Keratinocyte (primary cell): ENCODE data around the gene CPSF7. TPM values are rescaled to one million over a fixed set of nuclear protein-coding genes. Genes with fewer than 3 reads are reported as not detected.

Source experiments
- DNase-seq: peaks from one replicate; pipeline ENCODE4 v3.0.0-alpha.2; 2011; ENCODE audit warnings: low read depth, missing footprints, low spot score
- FAIRE-seq: peaks from 2 replicates; lab custom pipeline; 2011; peaks lifted over from hg19 to GRCh38; lab: Jason Lieb, UNC
- H2AFZ ChIP-seq: 2 replicates; pipeline ENCODE4 v1.6.0; 2012; ENCODE audit warnings: low read length, control low read depth, inconsistent platforms; ENCODE audit not compliant: control insufficient read depth
- H3K27ac ChIP-seq: 2 replicates; pipeline ENCODE4 v1.5.1; 2011; ENCODE audit warnings: low read length; ENCODE audit not compliant: control insufficient read depth, insufficient read depth
- H3K27me3 ChIP-seq: 3 replicates; pipeline ENCODE4 v1.6.0; 2011; ENCODE audit warnings: low read length; ENCODE audit not compliant: control insufficient read depth, insufficient read depth; ENCODE audit errors: extremely low read depth
- H3K36me3 ChIP-seq, 2 experiments: 2 replicates in 1 of 2; 3 replicates in 1 of 2; pipeline ENCODE4 v1.5.1; 2011; ENCODE audit warnings: low read length in 2 of 2, mild to moderate bottlenecking in 1 of 2; ENCODE audit not compliant: control insufficient read depth in 2 of 2, insufficient read depth in 2 of 2; ENCODE audit errors: extremely low read depth in 1 of 2
- H3K4me1 ChIP-seq: 3 replicates; pipeline ENCODE4 v1.5.1; 2011; ENCODE audit warnings: low read length; ENCODE audit not compliant: control insufficient read depth, insufficient read depth; ENCODE audit errors: extremely low read depth
- H3K4me2 ChIP-seq: 3 replicates; pipeline ENCODE4 v1.6.0; 2011; ENCODE audit warnings: low read depth, low read length; ENCODE audit not compliant: control insufficient read depth, insufficient read depth; ENCODE audit errors: extremely low read depth
- H3K4me3 ChIP-seq, 3 experiments: fragments of 200-600 bp in 1 of 3; sonication (generic) in 1 of 3; 2 replicates in 2 of 3; 3 replicates in 1 of 3; pipeline ENCODE4 v1.5.1; 2011 to 2016; ENCODE audit warnings: low read length in 3 of 3, mild to moderate bottlenecking in 3 of 3, control low read depth in 2 of 3, inconsistent platforms in 1 of 3, low read depth in 1 of 3, mixed read lengths in 1 of 3, mixed run types in 1 of 3, moderate library complexity in 1 of 3; ENCODE audit not compliant: control insufficient read depth in 2 of 3, insufficient read depth in 2 of 3; ENCODE audit errors: extremely low read depth in 1 of 3
- H3K79me2 ChIP-seq: 2 replicates; pipeline ENCODE4 v1.6.0; 2012; ENCODE audit warnings: low read length; ENCODE audit not compliant: control insufficient read depth, insufficient read depth
- H3K9ac ChIP-seq: 3 replicates; pipeline ENCODE4 v1.6.0; 2011; ENCODE audit warnings: low read length; ENCODE audit not compliant: control insufficient read depth, insufficient read depth; ENCODE audit errors: extremely low read depth
- H3K9me1 ChIP-seq: 3 replicates; pipeline ENCODE4 v1.6.0; 2011; ENCODE audit warnings: low read length; ENCODE audit not compliant: control insufficient read depth, insufficient read depth; ENCODE audit errors: extremely low read depth
- H3K9me3 ChIP-seq: 2 replicates; pipeline ENCODE4 v1.5.1; 2012; ENCODE audit warnings: low read depth, low read length; ENCODE audit not compliant: control insufficient read depth
- H4K20me1 ChIP-seq: 3 replicates; pipeline ENCODE4 v1.6.0; 2011; ENCODE audit warnings: low read length; ENCODE audit not compliant: control insufficient read depth, insufficient read depth; ENCODE audit errors: extremely low read depth
- EZH2 ChIP-seq: IDR thresholded peaks from one replicate; pipeline ENCODE4 v1.6.1; 2012; ENCODE audit warnings: inconsistent platforms, mild to moderate bottlenecking, low read length, moderate library complexity
- dilution Hi-C: fragments of 300-500 bp; cut with MboI; formaldehyde crosslinking; loops from one replicate; pipeline ENCODE4 v1.7.0; 2020; ENCODE audit warnings: low sequenced_read_pairs; ENCODE audit not compliant: extremely low pct_ligation_motif_present
- polyA plus RNA-seq, 5 experiments: library from polyadenylated mRNA; depleted of rRNA in 3 of 5; stranded (reverse) in 3 of 5; stranded (forward) in 1 of 5; unstranded in 1 of 5; fragments of >200 nt; gene quantifications; 1 replicate in 1 of 5; 2 replicates in 3 of 5; 3 replicates in 1 of 5; pipeline versions ENCODE4 v1.2.1 to v1.2.3, GENCODE V29; 2011 to 2012; ENCODE audit warnings: missing spikeins in 2 of 5, low read depth in 1 of 5, low replicate concordance in 1 of 5
- TF ChIP-seq, protein P1 (sequence below), 3 experiments: IDR thresholded peaks in 1 of 3; conservative IDR thresholded peaks in 1 of 3; optimal IDR thresholded peaks in 1 of 3; 2 replicates in 2 of 3; 3 replicates in 1 of 3; pipeline versions ENCODE3 to v1.5.1; 2011; ENCODE audit warnings: low read length in 3 of 3, mild to moderate bottlenecking in 3 of 3, moderate library complexity in 2 of 3, control low read depth in 1 of 3, inconsistent platforms in 1 of 3; ENCODE audit not compliant: insufficient read depth in 2 of 3; ENCODE audit errors: extremely low read depth in 1 of 3

Gene CPSF7
- polyA plus RNA-seq, 1 donor (not counting 4 experiments of a cell fraction or from before 2014, with no cell fraction given): 34.5 TPM

- H3K36me3 ChIP-seq: peaks cover 11 to 17% of the 10 kb centered on the region in 2 experiments
- H3K4me2 ChIP-seq: peak overlapping the region; percentile 88
- peak overlapping the region; percentile 58 for H2AFZ ChIP-seq
Measured at GRCh38 chr11:61429346-61429690, 457 bp downstream of the CPSF7 start.

DNA sequence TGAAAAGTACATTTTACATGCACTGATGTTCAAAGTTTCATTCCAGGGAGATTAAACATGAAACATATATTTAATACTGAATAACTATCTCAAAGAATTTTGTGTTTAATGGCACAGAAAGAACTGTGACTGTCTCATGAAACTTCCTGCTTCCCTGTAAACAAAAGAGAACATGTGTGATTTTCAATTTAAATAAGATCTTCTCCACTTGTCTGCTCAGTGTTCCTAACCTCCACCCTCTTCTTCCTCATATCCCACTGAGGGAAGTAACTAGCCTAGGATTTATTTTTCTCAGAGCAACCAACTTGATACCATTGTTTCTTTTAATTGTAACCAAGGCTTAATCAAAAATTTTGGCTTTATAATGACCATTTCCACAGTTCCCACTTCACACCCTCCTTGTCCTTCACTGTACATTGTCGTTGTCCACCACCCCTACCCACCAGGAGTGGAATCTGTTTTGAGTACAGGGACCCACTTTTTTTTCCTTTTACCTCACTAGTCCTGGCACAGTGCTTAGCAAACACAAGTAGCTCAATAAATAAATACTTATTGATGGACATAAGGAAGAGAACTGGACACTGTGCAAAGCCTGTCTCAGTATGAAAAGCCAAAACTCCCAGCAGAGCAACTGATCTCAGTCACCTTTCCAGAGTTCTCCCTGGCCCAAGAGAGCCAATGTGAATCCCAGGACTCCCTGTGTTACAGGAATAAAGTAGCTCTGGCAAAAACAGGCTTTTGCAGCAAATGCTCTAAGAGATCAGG is 4.2 kb downstream of the CPSF7 start:
- Histone ChIP-seq H2AFZ (no peak overlapping the region), H3K79me2 (peaks cover 73% of the 10 kb centered on the region), H3K4me1 (peaks cover 5% of the 10 kb centered on the region), H3K27ac (no peak overlapping the region), H3K27me3 (no peaks in the 10 kb centered on the region), H3K9me3 (no peaks in the 10 kb centered on the region), H4K20me1 (no peaks in the 10 kb centered on the region), H3K9ac (no peak overlapping the region), H3K4me3 (no peak overlapping the region), H3K36me3 (peaks cover 16 to 33% of the 10 kb centered on the region in 2 experiments), H3K4me2 (no peak overlapping the region), H3K9me1 (no peaks in the 10 kb centered on the region)
- DNase-seq (no peak), FAIRE-seq (no peak)
- dilution Hi-C loops: no loop called here
- no peak for TF ChIP-seq EZH2
- TF ChIP-seq, protein P1, sequence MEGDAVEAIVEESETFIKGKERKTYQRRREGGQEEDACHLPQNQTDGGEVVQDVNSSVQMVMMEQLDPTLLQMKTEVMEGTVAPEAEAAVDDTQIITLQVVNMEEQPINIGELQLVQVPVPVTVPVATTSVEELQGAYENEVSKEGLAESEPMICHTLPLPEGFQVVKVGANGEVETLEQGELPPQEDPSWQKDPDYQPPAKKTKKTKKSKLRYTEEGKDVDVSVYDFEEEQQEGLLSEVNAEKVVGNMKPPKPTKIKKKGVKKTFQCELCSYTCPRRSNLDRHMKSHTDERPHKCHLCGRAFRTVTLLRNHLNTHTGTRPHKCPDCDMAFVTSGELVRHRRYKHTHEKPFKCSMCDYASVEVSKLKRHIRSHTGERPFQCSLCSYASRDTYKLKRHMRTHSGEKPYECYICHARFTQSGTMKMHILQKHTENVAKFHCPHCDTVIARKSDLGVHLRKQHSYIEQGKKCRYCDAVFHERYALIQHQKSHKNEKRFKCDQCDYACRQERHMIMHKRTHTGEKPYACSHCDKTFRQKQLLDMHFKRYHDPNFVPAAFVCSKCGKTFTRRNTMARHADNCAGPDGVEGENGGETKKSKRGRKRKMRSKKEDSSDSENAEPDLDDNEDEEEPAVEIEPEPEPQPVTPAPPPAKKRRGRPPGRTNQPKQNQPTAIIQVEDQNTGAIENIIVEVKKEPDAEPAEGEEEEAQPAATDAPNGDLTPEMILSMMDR (optimal IDR thresholded peaks at IDR 0.05 in 1 of 3, IDR thresholded peaks at IDR 0.05 in 1 of 3, conservative IDR thresholded peaks at IDR 0.05 in 1 of 3; ENCODE audit: extremely low read depth in 1 of 3, insufficient read depth in 2 of 3, low read length in 3 of 3): no peak

More at GRCh38 chr11:61429346-61429690, 457 bp downstream of the CPSF7 start:
- no peaks in the 10 kb centered on the region for H3K9me3 ChIP-seq
- dilution Hi-C loops: no loop called here
- DNase-seq (no peak), FAIRE-seq (no peak)
- H3K27me3 ChIP-seq: no peaks in the 10 kb centered on the region
- peaks cover 80% of the 10 kb centered on the region for H3K79me2 ChIP-seq
- H3K9ac ChIP-seq: peak overlapping the region; percentile 97
- peaks cover 14% of the 10 kb centered on the region for H3K4me1 ChIP-seq
- peak overlapping the region; percentile 74 to 85 (median 81) for H3K4me3 ChIP-seq
- peak overlapping the region; percentile 83 for H3K27ac ChIP-seq
- no peaks in the 10 kb centered on the region for H3K9me1 ChIP-seq
- peaks cover 4% of the 10 kb centered on the region for H4K20me1 ChIP-seq
- TF ChIP-seq, protein P1 (optimal IDR thresholded peaks at IDR 0.05 in 1 of 3, IDR thresholded peaks at IDR 0.05 in 1 of 3, conservative IDR thresholded peaks at IDR 0.05 in 1 of 3; ENCODE audit: extremely low read depth in 1 of 3, insufficient read depth in 2 of 3, low read length in 3 of 3): peak in 1 of 3 experiments; percentile 48
- TF ChIP-seq EZH2: no peak
